Stimulated activated CD8-positive, alpha-beta memory T cell treated with anti-CD3 and anti-CD28 coated beads, Interleukin-15, amount 100 ng/mL, for 4 hours (primary cell): Measurements from ENCODE around the gene TSPAN11.
"Not testable (repeated sequence)": the region's sequence is repeated elsewhere in the genome, so short reads cannot be mapped to it uniquely, and the experiment has no call there.

Source experiments
- DNase-seq, 2 donors: peaks; one replicate each; pipeline ENCODE4 v3.0.0-alpha.2; 2020; ENCODE audit warnings: low read depth in 2 of 2

The TSPAN11 gene, protein sequence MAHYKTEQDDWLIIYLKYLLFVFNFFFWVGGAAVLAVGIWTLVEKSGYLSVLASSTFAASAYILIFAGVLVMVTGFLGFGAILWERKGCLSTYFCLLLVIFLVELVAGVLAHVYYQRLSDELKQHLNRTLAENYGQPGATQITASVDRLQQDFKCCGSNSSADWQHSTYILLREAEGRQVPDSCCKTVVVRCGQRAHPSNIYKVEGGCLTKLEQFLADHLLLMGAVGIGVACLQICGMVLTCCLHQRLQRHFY

DNA sequence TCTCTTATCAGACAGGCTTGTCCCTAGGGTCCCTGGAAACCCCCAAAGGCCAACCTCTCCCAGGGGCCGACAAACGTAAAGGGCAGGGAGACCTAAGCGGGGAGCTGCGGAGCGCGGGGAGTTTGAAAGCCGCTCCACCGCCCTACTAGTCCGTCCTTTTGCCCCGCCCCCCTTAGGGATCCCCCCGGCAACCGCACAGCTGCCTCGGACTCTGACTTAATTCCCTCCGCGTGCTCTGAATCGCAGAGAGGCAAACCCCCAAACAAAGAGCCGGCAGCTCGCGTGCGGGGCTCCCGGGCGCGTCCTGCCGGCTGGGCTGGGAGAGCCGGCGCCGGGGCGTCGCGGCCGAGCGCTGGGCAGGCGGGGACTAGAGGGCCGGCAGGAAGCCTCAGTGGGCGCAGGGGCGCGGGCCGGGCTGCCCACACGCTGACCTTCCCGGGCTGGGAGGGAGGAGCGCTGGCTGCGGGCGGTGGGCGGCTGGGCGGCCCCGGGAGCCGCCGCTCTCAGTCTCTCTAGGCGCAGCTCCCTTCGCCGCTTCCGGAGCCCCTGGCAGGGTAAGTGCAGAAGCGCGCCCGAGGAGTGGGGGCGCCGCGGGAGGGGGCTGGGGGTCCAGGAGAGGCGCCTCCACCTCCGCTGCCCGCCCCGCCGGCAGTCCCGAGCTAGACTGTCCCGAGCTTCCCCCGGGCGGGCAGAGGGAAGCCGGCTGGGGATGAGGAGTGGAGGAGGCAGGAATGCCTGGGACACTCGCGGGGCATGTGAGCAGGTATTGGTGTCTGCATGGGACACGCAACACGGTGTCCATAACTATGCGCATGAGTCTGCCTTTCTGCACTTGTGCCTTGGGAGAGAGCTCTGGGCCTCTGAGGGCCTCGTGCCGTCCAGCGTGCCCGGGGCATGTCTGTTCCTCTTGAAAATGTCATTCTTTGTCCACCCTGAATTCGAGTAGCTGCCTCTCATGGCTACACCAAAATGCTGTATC, at the start of gene TSPAN11:
Gene TSPAN11 (plus strand): TSS at position 506 of the 979 bp plus-strand sequence. CDS start 27,244 bp downstream, outside the sequence.
- DNase-seq: no peak

DNA sequence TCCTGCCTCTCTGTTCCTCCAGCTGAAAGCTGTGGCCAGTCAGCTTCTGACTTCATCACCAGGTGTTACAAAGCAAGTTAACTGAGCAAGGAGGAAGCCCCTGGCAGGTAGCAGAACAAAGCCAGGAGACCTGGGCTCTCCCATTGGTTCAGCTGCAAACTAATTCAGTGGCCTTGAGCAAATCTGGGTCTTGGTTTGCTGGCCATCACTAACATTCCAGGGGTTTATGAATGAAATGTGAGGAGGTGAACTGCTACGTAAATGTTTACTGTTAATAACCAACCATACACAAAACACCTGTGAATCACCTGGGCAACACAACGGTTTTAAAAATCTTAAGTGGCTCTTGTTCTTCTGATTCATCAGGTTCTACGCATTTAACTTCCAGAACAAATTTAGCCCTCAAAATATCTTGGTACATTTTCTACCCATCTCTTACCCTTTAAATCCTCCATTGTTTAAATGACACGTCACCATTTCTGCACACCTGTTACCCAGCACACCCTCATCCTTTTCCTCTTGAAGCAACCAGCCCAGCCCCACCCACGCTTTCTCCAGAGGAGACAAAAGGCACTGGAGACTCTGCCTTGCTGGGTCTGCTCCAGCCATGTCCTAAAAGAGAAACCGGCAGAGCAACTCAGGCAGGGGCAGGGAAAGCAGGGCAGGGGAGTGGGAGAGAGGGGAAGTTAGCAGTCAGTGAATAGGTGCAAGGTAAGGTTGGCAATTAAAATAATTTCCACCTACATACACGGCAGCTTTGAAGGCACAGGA, 49.3 kb upstream of the TSPAN11 start:
- no peak for DNase-seq

DNA sequence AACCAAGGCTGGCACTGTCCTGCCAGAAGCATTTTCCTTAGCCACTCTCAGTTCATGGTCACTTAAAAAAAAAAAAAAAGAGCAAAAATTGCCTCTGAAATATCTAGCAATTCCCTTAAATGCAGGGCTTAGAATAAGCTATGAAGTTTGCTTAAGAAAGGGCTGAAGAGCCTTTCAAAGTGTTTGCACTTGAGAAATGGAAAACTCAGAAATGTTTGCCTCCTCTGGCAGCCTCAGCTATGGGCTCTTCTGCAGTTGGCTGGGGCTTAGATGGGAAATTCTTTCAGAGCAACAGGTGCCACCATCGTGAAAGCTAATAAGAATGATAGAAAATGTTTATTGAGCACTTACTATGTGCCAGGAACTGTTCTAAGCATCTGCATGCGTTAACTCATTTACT, 48.5 kb upstream of the TSPAN11 start:
- DNase-seq: no peak

DNA sequence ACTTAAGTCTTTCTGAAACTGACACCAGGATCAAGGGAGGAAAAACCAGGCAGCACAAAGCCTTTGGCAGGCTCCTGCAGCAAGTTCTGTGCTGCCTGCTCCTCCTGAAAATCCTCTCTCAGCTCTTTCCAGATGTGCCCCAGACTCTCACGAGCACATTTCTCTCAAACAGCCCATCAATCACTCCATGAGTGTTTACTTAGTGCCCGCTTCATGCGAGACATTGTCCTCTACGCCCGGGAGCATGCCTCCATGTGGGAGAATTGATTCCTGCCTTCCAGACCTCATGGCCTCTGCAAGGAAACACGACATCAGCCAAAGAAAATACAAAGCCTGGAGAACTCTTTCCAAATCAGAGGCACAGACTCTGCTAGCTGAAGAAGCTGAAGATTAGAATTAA, 46.5 kb upstream of the TSPAN11 start:
- no peak for DNase-seq

DNA sequence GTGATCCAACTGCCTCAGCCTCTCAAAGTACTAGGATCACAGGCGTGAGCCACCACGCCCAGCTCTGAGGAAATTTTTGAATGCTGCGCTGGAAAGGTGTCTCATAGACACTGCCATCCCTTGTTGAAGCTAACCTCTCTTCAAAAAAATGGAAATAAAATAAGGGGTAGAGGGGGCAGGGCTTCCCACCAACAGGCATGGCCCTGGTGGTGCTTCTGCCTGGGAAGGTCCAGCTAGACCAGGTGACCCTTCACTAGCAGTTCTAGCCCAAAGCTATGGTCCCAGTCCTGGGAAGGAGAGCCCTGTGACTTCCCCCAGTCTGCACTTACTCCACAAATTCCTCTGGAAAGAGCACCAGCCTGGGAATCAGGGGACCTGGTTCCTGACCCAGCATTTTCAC, 45.7 kb upstream of the TSPAN11 start:
- DNase-seq: no peak

DNA sequence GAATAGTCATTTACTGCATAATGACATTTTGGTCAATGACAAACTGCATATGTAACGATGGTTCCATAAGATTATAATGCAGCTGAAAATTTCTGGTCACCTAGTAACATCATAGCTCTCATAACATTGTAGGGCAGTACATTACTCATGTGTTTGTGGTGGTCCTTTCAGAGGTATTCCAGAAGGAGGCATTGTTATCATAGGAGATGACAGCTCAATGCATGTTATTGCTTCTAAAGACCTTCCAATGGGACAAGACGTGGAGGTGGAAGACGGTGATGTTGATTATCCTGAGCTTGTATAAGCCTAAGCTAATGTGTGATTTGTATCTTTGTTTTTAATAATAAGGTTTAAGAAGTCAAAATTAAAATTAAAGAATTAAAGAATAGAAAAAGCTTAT, 43.8 kb upstream of the TSPAN11 start:
- no peak for DNase-seq

DNA sequence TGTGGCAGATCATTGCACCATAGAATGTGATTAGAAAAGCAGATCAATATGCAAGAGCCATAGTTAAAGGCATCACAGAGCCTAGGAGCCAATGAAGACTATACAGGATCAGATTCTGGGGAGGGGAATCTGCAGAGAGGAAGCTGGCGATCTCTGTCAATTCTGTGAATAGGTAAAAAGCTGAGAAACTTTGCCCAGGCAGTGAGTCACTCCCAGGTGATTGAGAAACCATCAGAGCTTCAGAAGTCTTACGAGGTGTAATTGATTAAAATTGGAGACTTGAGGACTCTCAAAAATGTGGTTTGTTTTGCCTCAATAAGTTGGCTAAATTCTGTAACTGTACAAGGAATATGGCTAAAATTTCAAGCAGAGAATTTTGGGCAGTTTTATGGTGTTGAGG, 41.7 kb upstream of the TSPAN11 start:
- DNase-seq: no peak

DNA sequence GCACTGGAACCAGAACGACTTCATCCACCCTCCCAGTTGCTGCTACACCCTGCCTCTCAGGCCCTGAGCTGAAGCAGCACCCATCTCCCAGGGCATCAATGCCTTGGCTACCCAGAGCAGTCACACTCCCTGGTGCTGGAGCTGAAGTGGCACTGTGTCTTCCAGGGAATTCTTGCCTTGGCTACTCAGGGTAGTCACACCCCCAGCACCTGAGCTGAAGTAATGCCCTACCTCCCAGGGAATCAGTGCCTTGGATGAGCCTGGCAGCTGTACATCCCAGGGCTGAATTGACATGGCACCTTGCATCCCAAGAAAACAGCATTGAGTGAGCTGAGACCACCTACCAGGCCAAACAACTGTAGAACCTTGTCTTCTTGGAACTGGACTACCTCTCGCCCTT, 41.2 kb upstream of the TSPAN11 start:
- no peak for DNase-seq

DNA sequence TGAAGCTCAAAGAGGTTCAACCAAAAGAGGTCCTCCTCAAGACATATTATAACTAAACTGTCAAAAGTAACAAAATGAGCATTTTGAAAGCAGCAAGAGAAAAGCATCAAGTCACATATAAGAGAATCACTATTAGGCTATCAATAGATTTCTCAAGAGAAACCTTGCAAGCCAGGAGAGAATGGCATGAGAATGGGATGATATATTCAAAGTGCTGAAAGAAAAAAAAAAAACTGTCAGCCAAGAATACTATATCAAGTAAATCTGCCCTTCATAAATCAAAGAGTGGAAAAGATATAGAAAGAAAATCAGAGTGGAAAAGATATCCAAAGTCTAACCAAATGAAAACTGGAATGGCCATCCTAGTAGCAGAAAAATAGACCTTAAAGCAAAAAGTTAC, 39.3 kb upstream of the TSPAN11 start:
- no peak for DNase-seq

DNA sequence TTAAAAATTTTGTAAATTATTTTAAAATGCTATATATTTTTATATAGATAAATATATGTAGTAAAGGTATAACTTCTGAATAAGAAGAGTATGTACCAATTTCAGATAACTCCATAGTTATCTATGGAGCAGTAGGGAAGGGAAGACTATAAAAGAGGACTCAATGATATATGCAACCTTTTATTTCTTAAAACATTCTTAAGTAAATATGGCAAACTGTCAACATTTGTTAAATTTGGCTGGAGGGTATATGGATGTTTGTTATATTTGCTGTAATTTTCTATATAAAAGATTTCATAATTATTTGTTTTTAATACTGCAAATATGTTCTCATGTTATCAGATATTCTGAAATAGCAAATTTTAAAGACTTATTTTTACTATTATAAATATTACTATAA, 38.3 kb upstream of the TSPAN11 start:
- DNase-seq: no peak

DNA sequence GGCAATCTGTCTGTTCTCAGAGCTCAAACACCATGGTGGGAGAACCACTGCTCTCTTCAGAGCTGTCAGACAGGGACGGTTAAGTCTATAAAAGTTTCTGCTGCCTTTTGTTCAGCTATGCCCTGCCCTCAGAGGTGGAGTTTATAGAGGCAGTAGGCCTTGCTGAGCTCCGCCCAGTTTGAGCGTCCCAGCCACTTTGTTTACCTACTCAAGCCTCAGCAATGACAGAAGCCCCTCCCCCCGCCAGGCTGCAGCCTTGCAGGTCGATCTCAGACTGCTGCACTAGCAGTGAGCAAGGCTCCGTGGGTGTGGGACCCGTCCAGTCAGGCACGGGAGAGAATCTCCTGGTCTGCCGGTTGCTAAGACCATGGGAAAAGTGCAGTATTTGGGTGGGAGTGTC, 32.0 kb upstream of the TSPAN11 start:
- DNase-seq: not testable (repeated sequence)

DNA sequence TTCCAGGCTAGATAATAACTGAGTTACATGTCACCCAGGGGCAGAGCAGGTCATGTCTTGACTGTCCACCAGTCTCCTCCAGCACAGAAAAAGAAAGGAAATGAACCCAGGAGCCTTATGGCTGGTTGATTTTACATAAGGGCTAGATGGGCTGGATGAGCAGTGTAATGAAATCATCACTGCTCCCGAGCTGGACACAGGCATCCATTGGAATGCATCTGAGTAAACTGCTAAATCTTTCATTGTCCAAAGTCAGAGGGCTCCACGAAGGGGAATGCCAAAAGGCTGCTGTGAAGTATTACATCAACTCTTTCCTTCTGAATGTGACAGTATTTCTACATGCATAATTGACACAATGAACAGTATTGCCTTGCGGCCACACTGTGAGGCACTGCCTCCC, 30.1 kb upstream of the TSPAN11 start:
- DNase-seq: no peak

DNA sequence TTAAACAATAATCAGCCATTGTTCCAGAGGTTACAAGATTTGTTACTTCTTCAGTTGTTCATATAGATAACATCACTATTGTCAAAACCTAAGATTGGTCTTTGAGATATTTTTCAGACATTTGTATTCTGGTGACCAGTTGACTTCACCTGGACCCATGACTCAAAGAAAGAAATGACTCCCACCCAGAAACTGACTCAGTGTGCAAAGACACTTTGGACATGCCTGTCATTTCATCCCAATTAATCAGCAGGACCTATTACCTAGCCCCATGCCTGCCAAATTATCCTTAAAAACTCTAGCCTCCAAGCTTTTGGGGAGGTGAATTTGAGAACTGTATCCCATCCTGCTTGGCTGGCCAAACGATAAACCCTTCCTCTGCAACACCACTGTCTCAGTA, 27.7 kb upstream of the TSPAN11 start:
- no peak for DNase-seq

DNA sequence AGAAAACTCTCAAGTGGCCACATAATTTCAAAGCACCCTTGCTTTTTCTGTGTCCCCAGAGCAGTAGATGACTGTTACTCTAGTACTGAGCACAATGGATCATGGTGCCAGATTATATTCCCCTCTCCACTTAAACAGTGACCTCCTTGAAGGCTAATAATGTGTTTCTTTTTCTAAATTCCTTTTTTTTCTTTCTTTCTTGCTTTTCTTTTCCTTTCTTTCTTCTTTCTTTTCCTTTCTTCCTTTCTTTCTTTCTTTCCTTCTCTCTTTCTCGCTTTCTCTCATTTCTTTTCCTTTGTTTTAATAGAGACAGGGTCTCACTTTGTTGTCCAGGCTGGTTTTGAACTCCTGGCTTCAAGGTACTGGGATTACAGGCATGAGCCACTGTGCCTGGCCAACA, 26.2 kb upstream of the TSPAN11 start:
- no peak for DNase-seq

DNA sequence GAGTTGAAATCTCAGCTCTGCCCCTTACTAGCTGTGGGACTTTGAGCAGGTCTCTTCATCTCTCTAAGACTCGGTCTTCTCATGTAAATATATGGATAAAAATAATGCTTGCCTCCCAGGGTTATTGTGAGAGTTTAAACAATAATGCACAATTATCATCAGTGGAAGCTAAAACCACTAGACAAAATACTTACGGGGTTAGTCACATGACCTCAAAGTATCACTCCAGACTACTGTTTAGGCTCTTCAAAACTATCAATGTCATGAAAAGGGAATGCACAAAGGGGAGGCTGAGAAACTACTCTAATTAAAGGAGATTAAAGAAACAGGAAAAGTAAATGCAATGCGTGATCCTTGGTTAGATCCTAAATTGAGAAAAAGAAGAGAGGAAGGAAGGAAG, 24.5 kb upstream of the TSPAN11 start:
- no peak for DNase-seq

DNA sequence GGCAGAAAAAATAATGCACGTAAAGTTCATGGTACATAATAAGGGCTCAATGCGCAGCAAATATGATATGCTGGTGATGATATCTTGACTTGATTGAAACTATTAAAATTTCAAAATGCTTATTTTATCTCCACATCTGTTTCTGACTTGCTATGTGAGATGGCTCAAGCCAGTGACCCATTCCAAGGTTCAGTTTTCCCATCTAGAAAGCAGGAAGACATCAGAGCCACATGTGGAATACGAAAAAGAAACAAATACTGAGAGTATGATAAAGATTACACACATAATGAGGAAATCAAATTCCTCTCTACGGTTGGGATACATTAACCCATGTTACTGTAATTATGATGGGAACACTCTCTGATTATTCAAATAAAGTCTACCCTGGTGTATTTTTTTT, 24.0 kb upstream of the TSPAN11 start:
- no peak for DNase-seq

DNA sequence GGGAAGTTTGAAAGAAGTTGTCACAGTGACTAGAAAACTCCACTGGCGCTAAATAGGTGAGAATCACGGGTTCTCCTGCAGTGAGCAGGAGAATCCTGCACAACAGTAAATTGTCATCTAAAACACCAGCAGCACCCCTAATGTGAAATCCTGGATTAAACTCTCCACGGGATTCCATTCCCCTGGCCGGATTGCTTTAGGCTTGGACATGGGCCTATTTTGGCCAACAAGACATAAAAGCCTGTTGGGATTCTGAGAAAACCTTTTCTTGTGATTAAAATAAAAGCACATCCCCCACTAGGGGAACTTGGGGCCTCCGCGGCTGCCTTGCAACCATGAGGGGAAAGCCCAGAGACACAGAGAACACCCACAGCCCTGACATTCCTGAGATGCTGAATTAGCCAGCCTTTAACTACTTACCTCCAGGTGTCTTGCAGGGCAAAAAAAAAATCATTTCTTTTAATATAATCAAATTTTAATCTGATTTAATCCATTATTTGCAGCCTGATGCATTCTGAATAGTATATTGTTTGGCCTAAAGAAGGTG, 21.0 kb upstream of the TSPAN11 start:
- no peak for DNase-seq

DNA sequence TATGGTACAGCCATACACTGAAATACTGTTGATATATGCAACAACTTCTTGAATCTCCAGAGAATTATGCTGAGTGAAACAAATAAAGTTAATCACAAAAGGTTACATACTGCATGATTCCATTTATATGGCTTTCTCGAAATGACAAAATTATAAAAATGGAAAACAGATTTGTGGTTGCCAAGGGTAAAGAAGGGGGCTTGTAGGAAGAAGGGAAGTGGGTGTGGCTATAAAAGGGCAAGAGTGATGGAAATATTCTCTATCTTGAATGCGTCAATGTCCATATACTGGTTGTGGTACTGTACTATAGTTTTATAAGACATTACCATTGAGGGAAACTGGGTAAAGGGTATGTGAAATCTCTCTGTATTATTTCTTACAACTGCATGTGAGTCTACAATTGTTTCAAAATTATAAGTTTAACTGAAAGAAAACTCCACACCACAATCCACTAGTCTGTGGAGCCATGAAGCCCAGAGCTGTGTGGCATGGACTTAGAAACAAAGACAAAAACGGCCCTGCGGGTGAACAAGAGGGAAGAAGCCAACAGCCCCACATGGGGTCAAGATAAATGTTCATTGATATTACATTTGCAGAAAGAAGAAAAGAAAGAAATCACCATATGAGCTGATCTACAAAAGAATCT, 18.3 kb upstream of the TSPAN11 start:
- no peak for DNase-seq

DNA sequence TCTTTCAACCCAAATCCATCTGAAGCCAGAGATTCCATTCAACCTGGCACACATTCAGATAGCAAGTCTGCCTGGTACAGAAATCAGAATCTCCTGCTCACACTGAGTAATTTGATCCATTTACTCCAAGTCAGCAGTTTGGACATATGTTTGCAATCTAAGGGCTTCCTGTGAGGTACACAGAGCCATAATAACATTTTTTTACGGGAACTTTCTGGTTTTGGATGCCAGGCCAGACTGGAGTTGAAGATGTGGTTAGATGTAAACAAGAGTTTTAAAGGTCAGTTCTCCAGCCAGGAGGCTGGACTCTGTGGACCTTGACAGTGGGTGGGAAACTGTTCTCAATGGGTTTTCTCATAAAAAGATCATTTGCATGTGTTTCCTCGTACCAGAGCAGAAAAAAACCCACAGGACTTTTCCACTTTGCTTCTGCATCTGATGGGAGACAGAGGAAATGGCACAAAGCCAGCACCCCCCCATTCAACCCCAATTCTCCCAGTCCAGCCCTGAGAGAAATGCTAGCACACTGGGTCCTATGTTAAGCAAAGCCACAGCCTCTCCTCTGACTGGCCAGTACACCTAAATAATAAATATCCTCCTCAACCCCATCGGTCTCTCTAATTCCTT, 17.7 kb upstream of the TSPAN11 start:
- no peak for DNase-seq

DNA sequence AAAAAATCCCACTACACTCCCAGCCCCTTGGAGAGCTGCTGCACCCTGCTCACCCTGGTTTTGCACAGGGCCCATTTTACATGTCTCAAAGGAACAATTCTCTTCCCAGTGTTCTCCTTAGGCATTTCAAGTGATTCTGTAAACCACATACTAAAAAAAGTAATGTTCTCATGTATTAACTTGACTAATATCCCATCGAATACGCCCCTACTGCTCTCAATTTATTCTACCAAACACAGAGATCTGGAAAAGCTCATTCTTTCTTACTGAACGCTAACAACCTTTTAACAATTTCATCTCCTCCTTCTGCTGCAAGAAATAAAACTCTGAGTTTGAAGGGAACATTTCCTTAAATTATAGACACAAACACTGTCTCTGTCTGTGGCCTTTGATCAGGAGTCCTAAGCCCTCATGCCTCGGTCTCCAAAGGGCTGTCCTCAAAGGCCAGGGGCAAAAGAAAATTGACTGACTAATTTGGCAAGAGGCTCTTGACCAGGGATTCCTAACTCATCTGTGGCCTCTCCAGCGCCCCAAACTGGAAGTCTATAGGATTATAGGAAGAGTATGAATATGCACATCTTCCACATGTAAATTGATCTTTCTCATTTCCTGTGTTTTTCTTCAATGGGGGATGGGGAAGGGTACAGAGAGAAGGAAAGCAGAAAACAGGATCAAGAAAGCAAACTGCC, 17.1 kb upstream of the TSPAN11 start:
- DNase-seq: no peak

DNA sequence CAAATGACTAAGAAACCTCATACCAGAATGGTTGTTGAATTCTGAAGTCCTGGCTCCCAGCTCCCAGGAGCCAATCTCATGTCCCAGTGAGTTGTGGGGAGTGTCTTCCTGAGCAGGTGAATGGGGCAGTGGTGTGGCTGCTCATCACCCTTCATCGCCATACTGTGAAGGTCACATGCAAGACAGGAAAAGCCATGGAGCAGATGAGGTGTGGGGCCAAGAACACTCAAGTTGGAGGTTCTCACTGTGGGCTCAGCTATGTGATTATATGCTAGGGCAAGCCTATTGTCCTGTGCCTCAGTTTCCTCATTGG, 16.6 kb upstream of the TSPAN11 start:
- no peak for DNase-seq
